Thyroid gland (tissue), 4 donors: Measurements from ENCODE around the gene MYO1A.

Experiments used
- CTCF ChIP-seq, 6 experiments: fragments of 200-600 bp in 3 of 6; fragments of 450-650 bp in 3 of 6; sonication (generic) in 3 of 6; IDR thresholded peaks; one replicate each; pipeline ENCODE4 v1.5.1; 2016 to 2019; ENCODE audit warnings: antibody characterized with exemption in 6 of 6, mild to moderate bottlenecking in 2 of 6, inconsistent platforms in 1 of 6, moderate library complexity in 1 of 6
- POLR2A ChIP-seq, 2 donors: fragments of 450-650 bp; IDR thresholded peaks; one replicate each; pipeline ENCODE4 v1.6.1; 2017; ENCODE audit warnings: antibody characterized with exemption in 2 of 2, mild to moderate bottlenecking in 2 of 2, moderate library complexity in 1 of 2

DNA sequence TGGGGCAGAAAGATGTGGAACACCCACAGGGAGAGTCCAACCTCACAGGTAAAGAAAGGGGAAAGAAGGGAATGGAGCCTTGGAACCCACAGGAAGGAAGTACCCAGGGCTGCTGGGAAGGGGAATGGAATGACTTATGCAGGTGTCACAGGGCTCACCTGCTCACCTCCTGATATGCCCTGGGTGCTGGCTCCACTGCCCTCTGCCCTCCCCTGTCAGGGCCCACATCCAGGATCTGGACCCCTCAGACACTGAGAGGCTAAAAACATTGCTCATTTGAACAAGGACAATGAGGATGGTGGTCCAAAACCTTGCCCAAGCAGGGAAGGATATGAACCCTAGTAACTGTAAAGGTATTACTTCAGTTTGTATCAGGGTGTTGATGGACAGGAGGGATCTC is 62.9 kb downstream of the MYO1A start:
- no peak for TF ChIP-seq CTCF (IDR thresholded peaks at IDR 0.05)
- no peak for TF ChIP-seq POLR2A (IDR thresholded peaks at IDR 0.05)
